ENCODE results near the gene TAF11L4. TPM values are rescaled to one million over a fixed set of nuclear protein-coding genes. Genes with fewer than 3 reads are reported as not detected.

Gene TAF11L4
- total RNA-seq, 4 donors from 2014 or later = not detected

Small RNAs within 50 kb of the gene (small RNA-seq; reads per million reads assigned to genes)
- 0 reads per million in 4 donors for gene AC106774.3

Other genes starting within 250 kb of the TAF11L4 start
- not detected for gene TAF11L2, start 23.6 kb upstream of the TAF11L4 start, total RNA-seq
- gene TAF11L3, start 3.4 kb upstream of the TAF11L4 start, total RNA-seq = not detected
- gene TAF11L5, start 3.4 kb downstream of the TAF11L4 start, total RNA-seq = not detected
- gene TAF11L6, start 6.9 kb downstream of the TAF11L4 start, total RNA-seq = not detected
- gene TAF11L7, start 64.0 kb downstream of the TAF11L4 start, total RNA-seq = not detected
- not detected for gene TAF11L8, start 69.2 kb downstream of the TAF11L4 start, total RNA-seq
- gene TAF11L9, start 72.6 kb downstream of the TAF11L4 start, total RNA-seq = not detected
- not detected for gene TAF11L10, start 76.0 kb downstream of the TAF11L4 start, total RNA-seq
- not detected for gene TAF11L11, start 82.4 kb downstream of the TAF11L4 start, total RNA-seq
- gene TAF11L12, start 88.6 kb downstream of the TAF11L4 start, total RNA-seq = not detected
- not detected for gene TAF11L13, start 110.3 kb downstream of the TAF11L4 start, total RNA-seq
- gene TAF11L14, start 112.7 kb downstream of the TAF11L4 start, total RNA-seq = not detected

Data from transverse colon (tissue), 4 donors.